Measurements from ENCODE around the gene SPTA1.

DNA sequence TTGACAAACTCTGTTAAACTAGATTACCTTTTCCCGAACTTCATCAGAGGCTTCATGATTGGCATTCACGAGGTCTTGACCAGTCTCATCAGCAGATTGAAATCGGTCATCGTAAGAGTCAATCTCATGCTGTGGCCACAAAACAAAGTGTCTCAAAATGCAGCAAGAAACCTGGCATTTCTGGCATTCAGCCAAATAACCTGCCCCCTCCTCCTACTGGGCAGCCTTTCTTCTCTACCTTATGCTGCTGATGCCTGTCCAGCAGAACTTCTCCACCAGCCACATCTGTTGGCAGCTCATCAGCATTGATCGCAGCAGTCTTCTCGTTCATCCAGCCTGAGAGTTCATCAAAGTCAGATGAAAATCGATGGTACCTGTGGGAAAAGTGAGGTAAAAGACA is 12.2 kb downstream of the SPTA1 start:
- no peak for TF ChIP-seq YY1 (IDR thresholded peaks at IDR 0.05; ENCODE audit: insufficient read depth, insufficient read length)
- no peak for TF ChIP-seq ZNF274 (IDR thresholded peaks at IDR 0.05; ENCODE audit: low read depth, low read length)
